Bronchial epithelial cell (primary cell): ENCODE data around the gene ABCD1. TPM values are rescaled to one million over a fixed set of nuclear protein-coding genes. Genes with fewer than 3 reads are reported as not detected.
"Not testable (repeated sequence)": the region's sequence is repeated elsewhere in the genome, so short reads cannot be mapped to it uniquely, and the experiment has no call there.

Experiments
- DNase-seq: peaks from one replicate; pipeline ENCODE4 v3.0.0-alpha.2; 2010; ENCODE audit warnings: low read depth
- FAIRE-seq: peaks from 2 replicates; lab custom pipeline; 2011; peaks lifted over from hg19 to GRCh38; lab: Jason Lieb, UNC
- H3K27me3 ChIP-seq: 2 replicates; pipeline ENCODE4 v1.5.1; 2011; ENCODE audit warnings: low read length; ENCODE audit not compliant: control insufficient read depth, insufficient read depth
- H3K36me3 ChIP-seq: 2 replicates; pipeline ENCODE4 v1.5.1; 2011; ENCODE audit warnings: low read length; ENCODE audit not compliant: control insufficient read depth, insufficient read depth
- H3K4me3 ChIP-seq: 2 replicates; pipeline ENCODE4 v1.5.1; 2011; ENCODE audit warnings: mild to moderate bottlenecking, low read depth, low read length, control low read depth
- CTCF ChIP-seq: IDR thresholded peaks from 2 replicates; pipeline ENCODE4 v1.5.1; 2011; ENCODE audit warnings: mild to moderate bottlenecking, moderate library complexity, low read length, control low read depth, inconsistent platforms; ENCODE audit not compliant: insufficient read depth, severe bottlenecking
- total RNA-seq: library from RNA; depleted of rRNA; stranded (reverse); fragments of >200 nt; gene quantifications from 2 replicates; pipeline ENCODE4 v1.2.1, GENCODE V29; 2014

The ABCD1 gene
- total RNA-seq, 1 donor from 2014 or later: 1.8 TPM

- FAIRE-seq (no peak), DNase-seq (no peak)
- H3K4me3 ChIP-seq: no peak overlapping the region
- peaks cover under 1% of the 10 kb centered on the region for H3K36me3 ChIP-seq
- TF ChIP-seq CTCF: no peak
- no peaks in the 10 kb centered on the region for H3K27me3 ChIP-seq
These were observed 1.2 kb downstream of the ABCD1 start for GRCh38 chrX:153725832-153726285.

- FAIRE-seq (no peak), DNase-seq (no peak)
- H3K4me3 ChIP-seq: no peak overlapping the region
- no peaks in the 10 kb centered on the region for H3K36me3 ChIP-seq
- no peaks in the 10 kb centered on the region for H3K27me3 ChIP-seq
- TF ChIP-seq CTCF: no peak
These were observed 1.8 kb downstream of the ABCD1 start for GRCh38 chrX:153726286-153727122.

- no peak overlapping the region for H3K4me3 ChIP-seq
- H3K36me3 ChIP-seq: no peaks in the 10 kb centered on the region
- no peak for FAIRE-seq
- H3K27me3 ChIP-seq: no peaks in the 10 kb centered on the region
- TF ChIP-seq CTCF: no peak
- no peak for DNase-seq
These were observed 2.7 kb downstream of the ABCD1 start for GRCh38 chrX:153727123-153727931.

- no peaks in the 10 kb centered on the region for H3K36me3 ChIP-seq
- FAIRE-seq: no peak
- no peaks in the 10 kb centered on the region for H3K27me3 ChIP-seq
- H3K4me3 ChIP-seq: no peak overlapping the region
- no peak for TF ChIP-seq CTCF
- DNase-seq: no peak
These were observed 3.4 kb downstream of the ABCD1 start for GRCh38 chrX:153728095-153728494.

- no peak for FAIRE-seq
- no peak for TF ChIP-seq CTCF
- no peak for DNase-seq
- no peaks in the 10 kb centered on the region for H3K27me3 ChIP-seq
- H3K36me3 ChIP-seq: no peaks in the 10 kb centered on the region
- no peak overlapping the region for H3K4me3 ChIP-seq
These were observed 4.4 kb downstream of the ABCD1 start for GRCh38 chrX:153728951-153729631.

GRCh38 chrX:153730115-153730514 lies 5.5 kb downstream of the ABCD1 start:
- DNase-seq, H3K4me3 ChIP-seq, FAIRE-seq, H3K36me3 ChIP-seq, H3K27me3 ChIP-seq: not testable (repeated sequence)
